ENCODE data around the gene CFAP100. TPM values are rescaled to one million over a fixed set of nuclear protein-coding genes. Genes with fewer than 3 reads are reported as not detected.

Gene CFAP100
- total RNA-seq, 4 donors from 2014 or later = 6.1 TPM; not detected in 3

DNA sequence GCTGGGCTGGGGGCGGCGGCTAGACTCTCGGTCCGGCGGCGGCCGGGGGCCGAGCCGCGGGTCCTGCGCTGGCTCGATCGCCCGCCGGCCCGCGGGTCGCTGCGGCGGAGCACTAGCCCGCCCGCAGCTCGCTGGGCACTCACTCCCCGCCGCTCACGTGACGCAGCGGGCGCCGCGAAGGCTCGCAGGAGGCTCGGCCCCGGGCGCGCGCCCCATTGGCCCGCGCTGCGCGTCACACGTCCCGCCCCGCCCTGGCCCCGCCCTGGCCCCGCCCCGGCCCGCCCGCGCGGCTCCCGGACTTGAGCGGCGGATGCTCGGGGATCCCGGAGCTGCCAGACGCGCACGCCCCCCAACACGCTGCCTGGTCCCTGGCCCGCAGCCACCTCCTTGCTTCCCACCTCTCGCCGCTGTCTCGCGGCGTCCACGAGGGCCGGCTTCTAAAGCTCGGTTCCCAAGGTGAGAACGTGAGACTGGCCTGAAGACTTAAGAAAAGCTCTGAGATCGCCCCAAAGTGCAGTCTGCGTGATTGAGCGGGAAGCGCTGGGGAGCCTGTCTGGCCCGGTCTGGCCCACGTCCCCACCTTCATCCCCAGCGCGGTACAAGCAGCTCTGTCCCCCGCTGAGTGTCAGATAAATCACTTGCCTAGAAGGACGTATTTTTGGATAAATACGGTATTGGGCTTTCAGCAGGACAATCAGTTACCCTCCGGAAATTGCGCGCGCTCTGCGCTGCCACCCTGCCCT is 37.2 kb upstream of the CFAP100 start, which contains the start of gene KLF15:
TSS of gene KLF15 (minus strand) at position 114 of the 743 bp plus-strand sequence. CDS start 4,486 bp downstream, outside the sequence.
- Histone ChIP-seq H3K27ac (peak within 1 kb of the TSS; percentile 97 to 100 (median 99)), H3K4me1 (peaks cover 0 to 42% (median 31%) of the 10 kb centered on the region in 4 donors), H3K9me3 (peaks cover 0 to 8% (median 0%) of the 10 kb centered on the region in 4 donors), H3K4me3 (peak within 1 kb of the TSS; percentile 64 to 97 (median 94)), H3K27me3 (peaks cover 0 to 6% of the 10 kb centered on the region in 2 donors), H3K36me3 (peaks cover 0 to 6% (median 0%) of the 10 kb centered on the region in 3 donors)
- DNase-seq (ENCODE audit: low spot score in 2 of 2) = peak; percentile 81 to 86
- TF ChIP-seq CTCF (IDR thresholded peaks at IDR 0.05) = peak in 1 of 5 experiments; percentile 16
- peak in 1 of 2 donors; percentile 95 for TF ChIP-seq EP300 (IDR thresholded peaks at IDR 0.05)
- TF ChIP-seq POLR2A (IDR thresholded peaks at IDR 0.05) = peak; percentile 97 to 98
- 0% methylated on average over 26 to 44 of the region's 86 CpGs for WGBS, 2 donors

DNA sequence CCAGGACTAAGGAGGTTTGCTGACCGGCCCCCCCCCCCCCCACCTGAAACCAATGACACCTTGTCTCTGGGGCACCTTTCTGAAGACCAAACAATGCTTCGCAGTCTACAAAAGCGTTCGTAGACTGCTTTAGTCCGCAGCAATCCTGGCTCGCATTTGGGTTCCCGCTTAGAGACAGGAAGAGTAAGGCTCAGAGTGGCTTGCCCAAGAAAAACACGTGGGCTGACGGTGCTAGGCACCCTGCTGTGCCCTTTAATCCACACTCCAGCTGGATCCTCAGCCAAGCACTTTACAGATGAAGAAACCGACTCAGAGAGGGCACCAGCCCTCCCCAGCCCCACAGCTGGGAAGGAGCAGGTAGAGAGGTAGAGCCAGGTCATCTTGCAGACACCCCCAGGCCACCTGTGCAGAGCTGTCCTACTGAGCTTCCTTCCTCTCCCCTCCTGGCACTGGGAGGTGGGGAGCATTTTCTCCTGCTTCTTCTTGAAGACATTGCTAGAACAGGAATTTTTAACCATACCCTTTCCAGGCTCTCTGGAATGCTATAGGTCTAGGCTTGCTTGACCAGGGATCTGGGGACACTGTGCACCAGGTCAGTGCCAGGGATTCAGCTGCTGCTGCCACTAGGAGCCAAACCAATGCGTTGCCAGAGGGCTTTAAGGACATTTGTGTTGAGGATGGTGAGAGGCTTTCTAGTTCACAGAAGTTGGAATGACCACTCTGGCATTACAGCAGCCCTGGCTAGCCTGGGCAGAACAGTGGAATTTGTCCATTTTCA is 36.5 kb upstream of the CFAP100 start:
- Histone ChIP-seq H3K27me3 (peaks cover 0 to 6% of the 10 kb centered on the region in 2 donors), H3K4me3 (peak overlapping the region; percentile 54 to 97 (median 76)), H3K36me3 (no peaks in the 10 kb centered on the region), H3K9me3 (peaks cover 0 to 8% (median 0%) of the 10 kb centered on the region in 4 donors), H3K27ac (peak overlapping the region; percentile 82 to 100 (median 90)), H3K4me1 (peaks cover 0 to 34% (median 23%) of the 10 kb centered on the region in 4 donors)
- DNase-seq (ENCODE audit: low spot score in 2 of 2) = peak in 1 of 2 donors; percentile 17
- TF ChIP-seq CTCF (IDR thresholded peaks at IDR 0.05) (no peak), EP300 (IDR thresholded peaks at IDR 0.05) (no peak), POLR2A (IDR thresholded peaks at IDR 0.05) (no peak)
- WGBS, 2 donors = 7 to 12% methylated on average over 11 of the region's 11 CpGs

- peak in 1 of 2 donors; percentile 6 for DNase-seq (ENCODE audit: low spot score in 2 of 2)
- 89 to 93% methylated on average over 3 of the region's 3 CpGs for WGBS, 2 donors
- Histone ChIP-seq H3K27ac (peak overlapping the region in 2 of 4 donors; percentile 82 to 100), H3K36me3 (no peaks in the 10 kb centered on the region), H3K4me3 (no peak overlapping the region), H3K4me1 (peaks cover 0 to 29% (median 19%) of the 10 kb centered on the region in 4 donors), H3K9me3 (peaks cover 0 to 8% (median 0%) of the 10 kb centered on the region in 4 donors), H3K27me3 (peaks cover 0 to 6% of the 10 kb centered on the region in 2 donors)
- TF ChIP-seq EP300 (IDR thresholded peaks at IDR 0.05) (no peak), CTCF (IDR thresholded peaks at IDR 0.05) (no peak), POLR2A (IDR thresholded peaks at IDR 0.05) (no peak)
Observed at GRCh38 chr3:126358816-126359181, 35.9 kb upstream of the CFAP100 start.

GRCh38 chr3:126360046-126360713 is 34.5 kb upstream of the CFAP100 start:
- no peak for TF ChIP-seq EP300 (IDR thresholded peaks at IDR 0.05)
- TF ChIP-seq CTCF (IDR thresholded peaks at IDR 0.05) = no peak
- TF ChIP-seq POLR2A (IDR thresholded peaks at IDR 0.05) = no peak
- Histone ChIP-seq H3K36me3 (no peaks in the 10 kb centered on the region), H3K4me3 (no peak overlapping the region), H3K27ac (no peak overlapping the region), H3K9me3 (peaks cover 0 to 8% (median 0%) of the 10 kb centered on the region in 4 donors), H3K27me3 (peaks cover 0 to 6% of the 10 kb centered on the region in 2 donors), H3K4me1 (peaks cover 0 to 15% (median 8%) of the 10 kb centered on the region in 4 donors)
- 67 to 71% methylated on average over 1 to 3 of the region's 3 CpGs for WGBS, 2 donors
- peak in 1 of 2 donors; percentile 7 for DNase-seq (ENCODE audit: low spot score in 2 of 2)

Data from tibial nerve (tissue), 4 donors.